ENCODE measurements around the gene DMKN. TPM values are rescaled to one million over a fixed set of nuclear protein-coding genes. Genes with fewer than 3 reads are reported as not detected.
"Not testable (repeated sequence)": the region's sequence is repeated elsewhere in the genome, so short reads cannot be mapped to it uniquely, and the experiment has no call there.

DMKN gene
- total and polyA plus RNA-seq, 12 donors, result 2.7 to 70.5 (median 19.7) TPM

- no peak for DNase-seq
- H3K4me3 ChIP-seq, result no peak overlapping the region
- TF ChIP-seq CTCF (IDR thresholded peaks at IDR 0.05) (no peak), POLR2A (IDR thresholded peaks at IDR 0.05) (no peak)
- 79 to 85% (median 81%) methylated on average over 7 of the region's 7 CpGs for WGBS, 4 donors
- intact Hi-C loops (cut with DNase I), result loop anchor here in 1 of 2 donors (5.0 kb wide), 1 partner anchor 118 kb away; no protein-coding TSS in a partner anchor
- no peak overlapping the region for H3K27ac ChIP-seq
- H3K4me1 ChIP-seq (replicated peaks in 1 of 2), result no peaks in the 10 kb centered on the region
- H3K9me3 ChIP-seq (replicated peaks in 1 of 3), result no peaks in the 10 kb centered on the region
- no peaks in the 10 kb centered on the region for H3K36me3 ChIP-seq (replicated peaks in 1 of 2)
- H3K27me3 ChIP-seq, result no peaks in the 10 kb centered on the region
These were observed 43.3 kb downstream of the DMKN start for GRCh38 chr19:35470128-35470527.

- Histone ChIP-seq H3K4me3 (no peak overlapping the region), H3K4me1 (replicated peaks in 1 of 2) (no peaks in the 10 kb centered on the region), H3K9me3 (replicated peaks in 1 of 3) (no peaks in the 10 kb centered on the region), H3K27ac (no peak overlapping the region), H3K27me3 (no peaks in the 10 kb centered on the region), H3K36me3 (replicated peaks in 1 of 2) (no peaks in the 10 kb centered on the region)
- intact Hi-C loops (cut with DNase I), result loop anchor here in 1 of 2 donors (2.0 to 10.0 kb wide), 2 partner anchors 116 to 194 kb away; no protein-coding TSS in a partner anchor
- peak; percentile 53 to 81 (median 66) for DNase-seq
- 6 to 28% (median 13%) methylated on average over 2 of the region's 2 CpGs for WGBS, 4 donors
- TF ChIP-seq CTCF (IDR thresholded peaks at IDR 0.05) (peak; percentile 60 to 84 (median 75)), POLR2A (IDR thresholded peaks at IDR 0.05) (no peak)
These were observed 44.8 kb downstream of the DMKN start for GRCh38 chr19:35468637-35469036.

GRCh38 chr19:35466259-35466658 is 47.2 kb downstream of the DMKN start:
- no peak for TF ChIP-seq POLR2A (IDR thresholded peaks at IDR 0.05)
- TF ChIP-seq CTCF (IDR thresholded peaks at IDR 0.05), result no peak
- no peak for DNase-seq
- H3K36me3 ChIP-seq (replicated peaks in 1 of 2), result no peaks in the 10 kb centered on the region
- no peak overlapping the region for H3K27ac ChIP-seq
- H3K4me3 ChIP-seq, result no peak overlapping the region
- H3K4me1 ChIP-seq (replicated peaks in 1 of 2), result peaks cover 0 to 9% of the 10 kb centered on the region in 2 donors
- H3K27me3 ChIP-seq, result no peaks in the 10 kb centered on the region
- H3K9me3 ChIP-seq (replicated peaks in 1 of 3), result no peaks in the 10 kb centered on the region
- 67 to 94% (median 76%) methylated on average over 1 of the region's 1 CpG; no CpG with 5 or more reads in 1 of the 4 donors for WGBS, 4 donors
- intact Hi-C loops (cut with DNase I), result loop anchor here in 1 of 2 donors (10.0 kb wide), 1 partner anchor 191 kb away; no protein-coding TSS in a partner anchor

- H3K27ac ChIP-seq; H3K27me3 ChIP-seq; H3K4me3 ChIP-seq; H3K36me3 ChIP-seq (replicated peaks in 1 of 2); DNase-seq; H3K9me3 ChIP-seq (replicated peaks in 1 of 3): not testable (repeated sequence)
- intact Hi-C loops (cut with DNase I), result loop anchor here in 1 of 2 donors (10.0 kb wide), 1 partner anchor 188 kb away; no protein-coding TSS in a partner anchor
- H3K4me1 ChIP-seq (replicated peaks in 1 of 2), result peaks cover 13 to 29% of the 10 kb centered on the region in 2 donors
- WGBS, 4 donors, result 63 to 69% (median 65%) methylated on average over 7 of the region's 7 CpGs
These were observed 50.5 kb downstream of the DMKN start for GRCh38 chr19:35462956-35463355.

- H3K4me3 ChIP-seq, result no peak overlapping the region
- H3K36me3 ChIP-seq (replicated peaks in 1 of 2), result no peaks in the 10 kb centered on the region
- WGBS, 4 donors, result 33 to 53% (median 41%) methylated on average over 6 of the region's 6 CpGs
- peak in 1 of 7 donors; percentile 24 for DNase-seq
- TF ChIP-seq POLR2A (IDR thresholded peaks at IDR 0.05) (no peak), CTCF (IDR thresholded peaks at IDR 0.05) (no peak)
- no peaks in the 10 kb centered on the region for H3K9me3 ChIP-seq (replicated peaks in 1 of 3)
- no peaks in the 10 kb centered on the region for H3K27me3 ChIP-seq
- peak overlapping the region in 1 of 5 donors; percentile 50 for H3K27ac ChIP-seq
- H3K4me1 ChIP-seq (replicated peaks in 1 of 2), result peaks cover 13 to 29% of the 10 kb centered on the region in 2 donors
- intact Hi-C loops (cut with DNase I), result loop anchor here in 1 of 2 donors (10.0 kb wide), 1 partner anchor 188 kb away; no protein-coding TSS in a partner anchor
These were observed 50.9 kb downstream of the DMKN start for GRCh38 chr19:35462476-35462953.

GRCh38 chr19:35461788-35462187 is 51.7 kb downstream of the DMKN start:
- DNase-seq; H3K27me3 ChIP-seq; H3K27ac ChIP-seq; H3K4me3 ChIP-seq; H3K36me3 ChIP-seq (replicated peaks in 1 of 2); H3K9me3 ChIP-seq (replicated peaks in 1 of 3): not testable (repeated sequence)
- H3K4me1 ChIP-seq (replicated peaks in 1 of 2), result peaks cover 13 to 29% of the 10 kb centered on the region in 2 donors
- intact Hi-C loops (cut with DNase I), result loop anchor here in 1 of 2 donors (2.0 to 10.0 kb wide), 2 partner anchors 107 to 187 kb away; no protein-coding TSS in a partner anchor

Measured in adrenal gland (tissue), 12 donors.